Thyroid gland (tissue), 4 donors: ENCODE results near the gene TGFB1.

ENCODE experiments used
- POLR2A ChIP-seq, 2 donors: fragments of 450-650 bp; IDR thresholded peaks; one replicate each; pipeline ENCODE4 v1.6.1; 2017; ENCODE audit warnings: antibody characterized with exemption in 2 of 2, mild to moderate bottlenecking in 2 of 2, moderate library complexity in 1 of 2
- TF ChIP-seq, protein P1 (sequence below), 6 experiments: fragments of 200-600 bp in 3 of 6; fragments of 450-650 bp in 3 of 6; sonication (generic) in 3 of 6; IDR thresholded peaks; one replicate each; pipeline ENCODE4 v1.5.1; 2016 to 2019; ENCODE audit warnings: antibody characterized with exemption in 6 of 6, mild to moderate bottlenecking in 2 of 6, inconsistent platforms in 1 of 6, moderate library complexity in 1 of 6

DNA sequence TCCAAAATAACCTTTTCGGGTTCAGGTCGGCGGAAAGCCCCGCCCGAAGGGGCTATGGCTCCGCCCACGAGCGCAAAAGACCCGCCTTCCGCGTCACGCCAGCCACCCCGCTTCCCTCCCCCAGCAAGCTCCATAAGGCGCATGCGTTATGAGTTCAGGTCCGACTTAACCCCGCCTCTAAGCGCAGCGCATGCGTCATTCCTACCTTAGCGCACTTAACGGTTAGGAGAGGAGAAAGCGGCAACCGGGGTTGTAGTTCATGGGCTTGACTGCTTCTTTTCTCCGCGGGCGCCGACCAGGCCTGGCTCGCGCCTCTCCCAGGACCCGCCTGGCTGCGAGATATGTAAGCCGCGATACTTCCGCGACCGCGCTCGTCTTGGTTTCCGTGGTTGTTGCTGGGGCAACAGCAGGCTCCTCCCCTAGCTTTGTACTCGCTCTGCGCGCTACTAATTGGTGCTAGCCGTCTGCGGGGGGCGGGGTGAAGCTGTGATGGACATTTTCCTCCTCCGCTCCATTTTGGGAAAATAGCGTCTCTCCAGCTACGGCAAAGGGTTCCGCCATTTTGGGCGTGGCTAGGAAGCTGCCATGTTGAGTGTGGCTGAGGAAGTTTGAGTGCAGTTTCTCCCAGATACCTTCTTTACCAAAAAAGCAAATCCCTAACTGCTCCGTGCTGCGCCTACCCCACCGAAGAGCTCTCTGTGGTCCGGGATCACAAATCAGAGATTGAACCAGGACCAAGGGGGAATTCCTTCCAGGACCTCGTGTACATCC, 10.2 kb upstream of the TGFB1 start, which contains the start of gene B9D2:
- TF ChIP-seq, protein P1, sequence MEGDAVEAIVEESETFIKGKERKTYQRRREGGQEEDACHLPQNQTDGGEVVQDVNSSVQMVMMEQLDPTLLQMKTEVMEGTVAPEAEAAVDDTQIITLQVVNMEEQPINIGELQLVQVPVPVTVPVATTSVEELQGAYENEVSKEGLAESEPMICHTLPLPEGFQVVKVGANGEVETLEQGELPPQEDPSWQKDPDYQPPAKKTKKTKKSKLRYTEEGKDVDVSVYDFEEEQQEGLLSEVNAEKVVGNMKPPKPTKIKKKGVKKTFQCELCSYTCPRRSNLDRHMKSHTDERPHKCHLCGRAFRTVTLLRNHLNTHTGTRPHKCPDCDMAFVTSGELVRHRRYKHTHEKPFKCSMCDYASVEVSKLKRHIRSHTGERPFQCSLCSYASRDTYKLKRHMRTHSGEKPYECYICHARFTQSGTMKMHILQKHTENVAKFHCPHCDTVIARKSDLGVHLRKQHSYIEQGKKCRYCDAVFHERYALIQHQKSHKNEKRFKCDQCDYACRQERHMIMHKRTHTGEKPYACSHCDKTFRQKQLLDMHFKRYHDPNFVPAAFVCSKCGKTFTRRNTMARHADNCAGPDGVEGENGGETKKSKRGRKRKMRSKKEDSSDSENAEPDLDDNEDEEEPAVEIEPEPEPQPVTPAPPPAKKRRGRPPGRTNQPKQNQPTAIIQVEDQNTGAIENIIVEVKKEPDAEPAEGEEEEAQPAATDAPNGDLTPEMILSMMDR (IDR thresholded peaks at IDR 0.05): no peak
- peak in 1 of 2 donors; percentile 79 for TF ChIP-seq POLR2A (IDR thresholded peaks at IDR 0.05)
